Measurements from ENCODE around the gene TOP3A. TPM values are rescaled to one million over a fixed set of nuclear protein-coding genes. Genes with fewer than 3 reads are reported as not detected.

TOP3A gene
- total and polyA plus RNA-seq, 2 donors (not counting 1 experiment from before 2014, with no cell fraction given): 13.4 to 55.8 TPM

DNA sequence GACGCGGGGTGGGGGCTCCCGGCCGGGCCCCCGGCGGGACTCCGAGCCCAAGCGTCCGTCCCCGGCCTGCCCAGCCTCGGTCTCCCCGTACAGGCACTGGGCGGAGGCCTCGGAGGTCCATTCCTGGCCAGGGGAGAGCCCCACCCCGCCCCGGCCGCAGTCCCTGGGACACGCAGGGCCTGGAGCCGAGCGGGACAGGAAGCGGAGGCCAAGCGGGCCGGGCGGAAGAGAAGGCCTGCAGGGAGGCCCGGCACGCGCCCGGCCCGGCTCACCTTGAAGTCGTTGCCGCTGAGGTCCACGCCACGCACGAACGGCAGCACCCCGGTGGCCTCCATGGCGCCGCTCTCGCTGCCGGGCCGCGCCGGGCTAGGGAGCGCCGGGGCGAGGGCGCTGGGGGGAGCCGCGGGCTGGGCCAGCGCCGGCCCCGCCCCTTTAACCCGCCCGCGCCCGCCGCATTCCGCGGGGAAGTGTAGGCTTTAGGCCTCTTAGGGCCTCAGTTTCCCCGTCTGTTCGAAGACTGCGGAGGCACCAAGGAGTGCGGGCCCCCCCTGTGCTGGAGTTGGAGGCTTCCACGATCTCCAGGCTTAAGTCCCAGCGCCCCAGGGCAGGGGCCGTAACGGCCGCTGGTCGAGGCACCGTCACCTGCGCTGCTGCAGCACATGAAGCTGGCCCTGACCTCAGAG lies 56.3 kb downstream of the TOP3A start, which contains the start of gene FLII:
TSS of gene FLII (minus strand) at position 383 of the 683 bp plus-strand sequence. CDS start at position 335, 48 bp downstream.
- H3K9ac ChIP-seq (ENCODE audit: low read length): peak within 1 kb of the TSS; percentile 91
- no peaks in the 10 kb centered on the region for H3K27me3 ChIP-seq (replicated peaks in 1 of 4; ENCODE audit: control extremely low read depth in 1 of 4, control insufficient read depth in 3 of 4, insufficient read depth in 4 of 4, low read length in 3 of 4)
- peaks cover 0 to 32% of the 10 kb centered on the region in 2 experiments for H3K36me3 ChIP-seq (replicated peaks in 1 of 2; ENCODE audit: control extremely low read depth in 1 of 2, control insufficient read depth in 1 of 2, extremely low read depth in 1 of 2, insufficient read depth in 2 of 2, low read length in 1 of 2)
- TF ChIP-seq CTCF (IDR thresholded peaks at IDR 0.05) (no peak), EZH2 (IDR thresholded peaks at IDR 0.05; ENCODE audit: borderline replicate concordance, insufficient read depth, low read depth, low read length, poor library complexity, severe bottlenecking) (no peak)
- DNase-seq: peak; percentile 71
- H2AFZ ChIP-seq (ENCODE audit: insufficient read depth, low read depth, low read length, poor library complexity, severe bottlenecking): peak within 1 kb of the TSS; percentile 95
- H4K20me1 ChIP-seq (ENCODE audit: control insufficient read depth, insufficient read depth, low read length, poor library complexity, severe bottlenecking): peaks cover 45% of the 10 kb centered on the region
- ChIA-PET POLR2A (interaction anchor here (0.6 to 0.9 kb wide), 2 partner anchors 10 to 56 kb away, joined by 3 read pairs; partner anchors contain the start of genes SMCR8 and TOP3A), CTCF (no interaction called here)
- Mint-ChIP-seq H3K27ac (peak within 1 kb of the TSS; percentile 92), H3K27me3 (no peaks in the 10 kb centered on the region), H3K4me1 (peaks cover 31% of the 10 kb centered on the region), H3K9me3 (ENCODE audit: insufficient read depth) (no peaks in the 10 kb centered on the region), H3K4me3 (peak within 1 kb of the TSS; percentile 98)
- peak; percentile 39 for ATAC-seq (ENCODE audit: low read depth)
- WGBS (ENCODE audit: insufficient coverage): 2% methylated on average over 71 of the region's 71 CpGs
- peak within 1 kb of the TSS; percentile 92 for H3K4me2 ChIP-seq (replicated peaks; ENCODE audit: low read depth, low read length, poor library complexity, severe bottlenecking)
- peak within 1 kb of the TSS; percentile 76 to 86 for H3K27ac ChIP-seq (ENCODE audit: low read length in 2 of 2)
- H3K79me2 ChIP-seq (ENCODE audit: control insufficient read depth, insufficient read depth, low read length): peaks cover 56% of the 10 kb centered on the region
- no peaks in the 10 kb centered on the region for H3K9me3 ChIP-seq (ENCODE audit: control extremely low read depth in 1 of 3, control insufficient read depth in 2 of 3, insufficient read depth in 1 of 3, low read length in 2 of 3)
- H3K4me3 ChIP-seq (ENCODE audit: control extremely low read depth in 1 of 5, extremely low read depth in 1 of 5, insufficient read depth in 1 of 5, low read depth in 2 of 5, low read length in 4 of 5): peak within 1 kb of the TSS; percentile 41 to 99 (median 93)
- intact Hi-C loops (cut with micrococcal nuclease): loop anchor here (1.0 to 5.0 kb wide), 4 partner anchors 42 to 976 kb away; partner anchors contain the start of genes ALKBH5, COPS3 and SHMT1
- peaks cover 28 to 43% of the 10 kb centered on the region in 2 donors for H3K4me1 ChIP-seq (ENCODE audit: control insufficient read depth in 2 of 2, insufficient read depth in 2 of 2, low read length in 2 of 2)

- H3K4me1 ChIP-seq (ENCODE audit: control insufficient read depth in 2 of 2, insufficient read depth in 2 of 2, low read length in 2 of 2): peaks cover 28 to 43% of the 10 kb centered on the region in 2 donors
- ATAC-seq (ENCODE audit: low read depth): peak; percentile 32
Observed at GRCh38 chr17:18257982-18258355, 56.8 kb downstream of the TOP3A start.

More at GRCh38 chr17:18257982-18258355, 56.8 kb downstream of the TOP3A start:
- Histone ChIP-seq H3K9ac (ENCODE audit: low read length) (peak overlapping the region; percentile 91), H4K20me1 (ENCODE audit: control insufficient read depth, insufficient read depth, low read length, poor library complexity, severe bottlenecking) (peaks cover 45% of the 10 kb centered on the region), H3K4me2 (replicated peaks; ENCODE audit: low read depth, low read length, poor library complexity, severe bottlenecking) (peak overlapping the region; percentile 92), H3K36me3 (replicated peaks in 1 of 2; ENCODE audit: control extremely low read depth in 1 of 2, control insufficient read depth in 1 of 2, extremely low read depth in 1 of 2, insufficient read depth in 2 of 2, low read length in 1 of 2) (peaks cover 0 to 33% of the 10 kb centered on the region in 2 experiments), H3K4me3 (ENCODE audit: control extremely low read depth in 1 of 5, extremely low read depth in 1 of 5, insufficient read depth in 1 of 5, low read depth in 2 of 5, low read length in 4 of 5) (peak overlapping the region; percentile 41 to 99 (median 93)), H3K9me3 (ENCODE audit: control extremely low read depth in 1 of 3, control insufficient read depth in 2 of 3, insufficient read depth in 1 of 3, low read length in 2 of 3) (no peaks in the 10 kb centered on the region), H2AFZ (ENCODE audit: insufficient read depth, low read depth, low read length, poor library complexity, severe bottlenecking) (peak overlapping the region; percentile 95), H3K27ac (ENCODE audit: low read length in 2 of 2) (peak overlapping the region; percentile 65 to 86), H3K79me2 (ENCODE audit: control insufficient read depth, insufficient read depth, low read length) (peaks cover 55% of the 10 kb centered on the region), H3K27me3 (replicated peaks in 1 of 4; ENCODE audit: control extremely low read depth in 1 of 4, control insufficient read depth in 3 of 4, insufficient read depth in 4 of 4, low read length in 3 of 4) (no peaks in the 10 kb centered on the region)
- ChIA-PET CTCF (interaction anchor here (0.6 kb wide), 1 partner anchor 14 kb away, joined by 3 read pairs; no protein-coding TSS in a partner anchor), POLR2A (no interaction called here)
- no peaks in the 10 kb centered on the region for H3K27me3 Mint-ChIP-seq
- H3K4me3 Mint-ChIP-seq: peak overlapping the region; percentile 98
- TF ChIP-seq EZH2 (IDR thresholded peaks at IDR 0.05; ENCODE audit: borderline replicate concordance, insufficient read depth, low read depth, low read length, poor library complexity, severe bottlenecking): no peak
- TF ChIP-seq CTCF (IDR thresholded peaks at IDR 0.05): no peak
- intact Hi-C loops (cut with micrococcal nuclease): loop anchor here (1.0 to 5.0 kb wide), 4 partner anchors 41 to 976 kb away; partner anchors contain the start of genes ALKBH5, COPS3 and SHMT1
- peaks cover 31% of the 10 kb centered on the region for H3K4me1 Mint-ChIP-seq
- H3K27ac Mint-ChIP-seq: peak overlapping the region; percentile 92
- peak; percentile 64 for DNase-seq
- no peaks in the 10 kb centered on the region for H3K9me3 Mint-ChIP-seq (ENCODE audit: insufficient read depth)
- 0% methylated on average over 15 of the region's 16 CpGs for WGBS (ENCODE audit: insufficient coverage)
